Measurements from ENCODE around the gene SVOP.

DNA sequence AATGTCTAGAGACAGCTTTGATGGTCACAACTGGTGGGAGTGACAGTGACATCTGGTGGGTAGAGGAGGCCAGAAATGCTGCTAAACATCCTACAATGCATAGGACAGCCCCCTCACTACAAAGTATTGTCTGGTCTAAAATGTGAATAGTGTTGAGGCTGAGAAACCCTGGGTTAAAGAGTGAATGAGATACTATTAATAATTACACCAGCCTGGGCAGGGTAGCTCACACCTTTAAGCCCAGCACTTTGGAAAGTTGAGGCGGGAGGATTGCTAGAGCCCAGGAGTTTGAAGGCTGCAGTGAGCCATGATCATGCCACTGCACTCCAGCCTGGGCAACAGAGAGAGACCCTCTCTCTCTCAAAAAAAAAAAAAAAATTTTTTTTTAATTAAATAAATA is 11.1 kb downstream of the SVOP start:
- TF ChIP-seq, protein P1, sequence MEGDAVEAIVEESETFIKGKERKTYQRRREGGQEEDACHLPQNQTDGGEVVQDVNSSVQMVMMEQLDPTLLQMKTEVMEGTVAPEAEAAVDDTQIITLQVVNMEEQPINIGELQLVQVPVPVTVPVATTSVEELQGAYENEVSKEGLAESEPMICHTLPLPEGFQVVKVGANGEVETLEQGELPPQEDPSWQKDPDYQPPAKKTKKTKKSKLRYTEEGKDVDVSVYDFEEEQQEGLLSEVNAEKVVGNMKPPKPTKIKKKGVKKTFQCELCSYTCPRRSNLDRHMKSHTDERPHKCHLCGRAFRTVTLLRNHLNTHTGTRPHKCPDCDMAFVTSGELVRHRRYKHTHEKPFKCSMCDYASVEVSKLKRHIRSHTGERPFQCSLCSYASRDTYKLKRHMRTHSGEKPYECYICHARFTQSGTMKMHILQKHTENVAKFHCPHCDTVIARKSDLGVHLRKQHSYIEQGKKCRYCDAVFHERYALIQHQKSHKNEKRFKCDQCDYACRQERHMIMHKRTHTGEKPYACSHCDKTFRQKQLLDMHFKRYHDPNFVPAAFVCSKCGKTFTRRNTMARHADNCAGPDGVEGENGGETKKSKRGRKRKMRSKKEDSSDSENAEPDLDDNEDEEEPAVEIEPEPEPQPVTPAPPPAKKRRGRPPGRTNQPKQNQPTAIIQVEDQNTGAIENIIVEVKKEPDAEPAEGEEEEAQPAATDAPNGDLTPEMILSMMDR (IDR thresholded peaks at IDR 0.05): no peak
- TF ChIP-seq POLR2AphosphoS5 (IDR thresholded peaks at IDR 0.05): no peak
- no peak for TF ChIP-seq POLR2A (IDR thresholded peaks at IDR 0.05)
